ENCODE results near the gene PPP1CB.

- TF ChIP-seq CTCF (IDR thresholded peaks at IDR 0.05) (no peak), POLR2A (IDR thresholded peaks at IDR 0.05) (no peak)
Measured at GRCh38 chr2:28751956-28752630, 463 bp downstream of the PPP1CB start.

All from heart left ventricle (tissue), 13 donors.